22Rv1 (cell line): ENCODE measurements around the gene POR.
A peak's percentile ranks its signal among the peaks of the same experiment; 100 is the strongest.

Experiments used
- H3K27ac ChIP-seq: fragments of 450-650 bp; 2 replicates; pipeline ENCODE4 v1.5.1; 2017
- CTCF ChIP-seq: fragments of 450-650 bp; IDR thresholded peaks from 2 replicates; pipeline ENCODE4 v1.5.1; 2017; ENCODE audit warnings: mild to moderate bottlenecking
- ZFX ChIP-seq: fragments of 450-650 bp; IDR thresholded peaks from 2 replicates; pipeline ENCODE4 v1.6.1; 2017; ENCODE audit warnings: antibody characterized with exemption, borderline replicate concordance

Gene POR

DNA sequence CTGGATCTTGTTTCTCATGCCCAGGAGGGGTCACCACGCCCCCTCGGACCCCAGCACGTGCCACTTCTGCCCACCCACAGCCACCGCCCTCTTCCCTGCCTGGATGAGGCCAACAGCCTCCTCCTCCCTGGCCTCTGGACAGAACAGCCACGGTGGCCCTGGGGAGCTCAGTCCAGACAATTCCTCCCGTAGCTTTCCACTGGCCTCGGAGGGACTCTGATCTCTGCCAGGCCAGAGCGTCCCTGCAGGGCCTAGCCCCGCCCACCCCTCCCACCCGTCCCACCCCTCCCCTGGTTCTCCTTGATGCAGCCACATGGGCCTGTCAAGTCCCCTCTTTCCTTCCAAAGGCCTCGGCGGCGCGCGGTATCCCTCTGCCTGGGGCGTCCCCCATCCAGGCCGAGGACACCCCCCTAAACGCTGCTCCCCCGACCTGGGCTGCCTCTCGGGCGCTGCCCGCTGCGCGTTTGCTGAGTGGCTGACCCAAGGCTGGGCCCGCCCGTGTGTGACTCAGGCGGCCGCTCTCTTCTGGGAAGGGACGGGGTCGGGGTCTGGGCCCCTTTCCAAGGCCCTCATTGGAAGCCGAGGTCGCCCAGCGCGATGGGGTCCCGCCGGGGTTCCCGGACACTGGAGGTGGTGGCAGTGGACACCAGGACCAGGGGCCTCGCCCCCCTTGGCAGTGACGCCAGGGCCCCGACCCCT is 78.9 kb downstream of the POR start:
- H3K27ac ChIP-seq: peak overlapping the region; percentile 86
- TF ChIP-seq ZFX (no peak), CTCF (no peak)

DNA sequence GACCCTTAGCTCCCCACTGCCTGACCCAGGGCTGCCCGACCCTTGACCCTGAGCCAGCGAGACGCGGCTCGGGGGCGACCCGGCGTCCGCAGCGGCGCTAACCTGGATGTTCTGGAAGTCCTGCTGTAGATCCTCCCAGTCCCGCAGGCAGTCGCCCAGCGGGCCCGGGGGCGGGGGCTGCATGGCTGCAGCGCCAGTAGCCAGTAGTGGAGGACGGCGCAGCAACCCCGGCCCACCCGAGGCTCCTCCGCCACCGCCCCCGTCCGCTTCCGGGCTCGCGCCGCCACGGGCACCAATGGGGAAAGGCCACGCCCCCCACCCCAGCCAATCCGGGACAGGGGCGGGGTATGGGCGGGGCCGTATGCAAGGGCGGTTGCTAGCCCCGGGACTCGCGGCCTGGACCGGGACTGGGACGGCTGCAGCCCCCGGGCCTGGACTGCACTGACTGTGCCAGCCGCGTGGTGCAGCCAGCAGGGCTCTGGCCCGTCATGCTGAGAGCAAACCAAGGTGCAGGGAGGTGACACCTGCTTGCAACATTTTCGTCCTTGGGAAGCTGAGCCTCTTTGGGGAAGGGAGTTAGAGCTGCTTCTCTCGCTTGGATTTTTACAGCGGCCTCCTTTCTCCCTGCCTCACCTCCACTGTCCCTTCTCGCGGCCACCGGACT is 79.6 kb downstream of the POR start, which contains the start of gene TMEM120A:
TSS of gene TMEM120A (minus strand) at position 208 of the 664 bp plus-strand sequence. CDS start at position 183, 25 bp downstream.
- TF ChIP-seq ZFX (no peak), CTCF (peak; percentile 61)
- peak within 1 kb of the TSS; percentile 86 for H3K27ac ChIP-seq

GRCh38 chr7:75995052-75995471 is 80.1 kb downstream of the POR start:
- no peak for TF ChIP-seq CTCF
- TF ChIP-seq ZFX: no peak
- peak overlapping the region; percentile 86 for H3K27ac ChIP-seq

DNA sequence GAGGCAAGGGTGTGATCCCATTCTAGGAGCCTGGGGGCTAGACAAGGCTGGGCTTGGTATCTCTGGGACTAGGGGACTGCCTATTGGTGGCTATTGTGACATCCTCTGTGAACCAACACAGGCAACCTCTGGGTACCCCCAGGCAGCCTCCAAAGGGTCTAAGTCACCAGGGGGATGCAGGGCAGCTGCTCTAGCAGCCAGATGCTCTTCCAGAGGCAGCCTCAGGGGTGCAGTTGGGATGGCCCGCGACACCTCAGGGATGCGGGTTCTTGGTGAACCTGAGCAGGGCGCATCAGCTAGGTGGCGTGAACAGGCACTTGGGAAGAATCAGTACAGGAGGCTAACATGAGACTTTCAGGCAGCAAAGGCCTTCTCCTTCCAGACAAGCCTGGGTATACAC is 81.0 kb downstream of the POR start:
- TF ChIP-seq CTCF (no peak), ZFX (no peak)
- no peak overlapping the region for H3K27ac ChIP-seq

DNA sequence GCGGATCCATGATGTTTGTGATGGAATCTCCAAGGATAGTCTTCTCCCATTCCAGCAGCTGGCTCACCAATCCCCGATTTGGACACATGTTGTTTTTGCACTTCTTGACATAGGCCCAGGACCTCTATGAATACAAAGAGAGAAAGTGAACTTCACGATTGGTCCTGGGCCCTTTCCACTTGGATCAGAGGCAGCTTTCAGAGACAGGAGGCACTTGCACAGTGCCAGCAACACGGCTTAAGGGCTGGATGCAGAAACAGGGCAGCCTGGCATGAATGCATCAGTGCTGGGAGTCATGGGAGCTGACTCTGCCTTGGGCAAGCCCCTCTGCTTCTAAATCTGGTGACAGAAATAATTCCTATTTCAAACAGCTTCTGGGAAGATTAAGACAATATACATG is 81.5 kb downstream of the POR start:
- TF ChIP-seq ZFX (no peak), CTCF (no peak)
- no peak overlapping the region for H3K27ac ChIP-seq

- TF ChIP-seq ZFX (no peak), CTCF (no peak)
- no peak overlapping the region for H3K27ac ChIP-seq
Measured at GRCh38 chr7:75998038-75998437, 83.1 kb downstream of the POR start.

- no peak for TF ChIP-seq ZFX
- TF ChIP-seq CTCF: no peak
- H3K27ac ChIP-seq: no peak overlapping the region
Measured at GRCh38 chr7:76000566-76000965, 85.6 kb downstream of the POR start.
